Measurements from ENCODE around the gene BTBD7. TPM values are rescaled to one million over a fixed set of nuclear protein-coding genes. Genes with fewer than 3 reads are reported as not detected.

BTBD7 gene
- total and polyA plus RNA-seq, 9 of the 15 experiments (the other 6 are each of a cell fraction or from before 2014, with no cell fraction given), result 2.5 to 12.9 (median 6.2) TPM

GRCh38 chr14:93329965-93330608 is 2.7 kb downstream of the BTBD7 start:
- Histone ChIP-seq H3K4me1 (replicated peaks in 1 of 2; ENCODE audit: control insufficient read depth in 2 of 2, insufficient read depth in 2 of 2, low read length in 2 of 2) (peaks cover 0 to 8% of the 10 kb centered on the region in 2 experiments; a peak in 3 of 5 replicates), H2AFZ (ENCODE audit: low read depth, low read length) (no peak overlapping the region), H3K4me2 (ENCODE audit: insufficient read depth, low read length) (peak overlapping the region; percentile 95), H3K9me1 (ENCODE audit: control insufficient read depth, insufficient read depth, low read length) (no peaks in the 10 kb centered on the region), H3K27me3 (ENCODE audit: control insufficient read depth in 2 of 2, insufficient read depth in 2 of 2, low read length in 2 of 2) (no peaks in the 10 kb centered on the region), H3K9me3 (replicated peaks; ENCODE audit: control insufficient read depth, insufficient read depth, low read depth, low read length) (no peaks in the 10 kb centered on the region), H3K9ac (ENCODE audit: insufficient read depth in 1 of 2, low read depth in 2 of 2, low read length in 2 of 2) (peak overlapping the region in 1 of 2 experiments; percentile 52; a peak in 2 of 4 replicates), H3K79me2 (ENCODE audit: control insufficient read depth, insufficient read depth, low read length) (peaks cover 86% of the 10 kb centered on the region), H3K36me3 (ENCODE audit: control insufficient read depth, insufficient read depth, low read length) (no peaks in the 10 kb centered on the region), H3K4me3 (peak overlapping the region; percentile 9; the same call in 1 of the 2 replicates), H4K20me1 (replicated peaks; ENCODE audit: control insufficient read depth, insufficient read depth, low read length) (peaks cover 5% of the 10 kb centered on the region; the same call in 1 of the 2 replicates), H3K27ac (ENCODE audit: extremely low read depth, low read depth, low read length) (peak overlapping the region; percentile 16; the same call in 1 of the 3 replicates)
- intact Hi-C loops (cut with micrococcal nuclease) (loop anchor here (5.0 kb wide), 2 partner anchors 48 to 63 kb away; no protein-coding TSS in a partner anchor), in situ Hi-C loops (cut with MboI) (no loop called here)
- ChIA-PET CTCF (ENCODE audit: low intra/inter-chr PET ratio) (no interaction called here), POLR2A (interaction anchor here (1.0 to 2.5 kb wide), 3 partner anchors 9 to 47 kb away, joined by 3 to 12 read pairs (median 11); no protein-coding TSS in a partner anchor)
- 5% methylated on average over 5 of the region's 5 CpGs for WGBS (ENCODE audit: insufficient coverage, low coverage, missing lambda C conversion rate)
- peak in 1 of 4 experiments; percentile 15 for DNase-seq (ENCODE audit: extremely low read depth in 1 of 4, low spot score in 3 of 4)
- no TSS peak for BruUV-seq (replicated peaks)
- peak; percentile 15 for FAIRE-seq
- no peak for ATAC-seq
- TF ChIP-seq TEAD1 (CRISPR knock-in tag; IDR thresholded peaks at IDR 0.05) (no peak), ZNF639 (CRISPR knock-in tag; conservative IDR thresholded peaks at IDR 0.05 in 1 of 2, IDR thresholded peaks at IDR 0.05 in 1 of 2) (no peak), ZNF121 (CRISPR knock-in tag; conservative IDR thresholded peaks at IDR 0.05) (no peak), ZNF707 (CRISPR knock-in tag; conservative IDR thresholded peaks at IDR 0.05) (no peak), HMBOX1 (IDR thresholded peaks at IDR 0.05) (peak; percentile 65), JUN (IDR thresholded peaks at IDR 0.05; ENCODE audit: borderline replicate concordance, low read depth, low read length) (no peak), JUN (CRISPR knock-in tag; IDR thresholded peaks at IDR 0.05; ENCODE audit: borderline replicate concordance) (no peak), TRIM25 (IDR thresholded peaks at IDR 0.05; ENCODE audit: borderline replicate concordance) (0 out of 2 replicates have a peak, but pooled peaks have one; percentile 24), C11orf30 (IDR thresholded peaks at IDR 0.05; ENCODE audit: low read depth) (no peak), FOXJ2 (tag; IDR thresholded peaks at IDR 0.05) (no peak), FUS (optimal IDR thresholded peaks at IDR 0.05; ENCODE audit: low read depth, low read length) (no peak), MBD2 (IDR thresholded peaks at IDR 0.05; ENCODE audit: borderline replicate concordance, low read depth) (no peak), KDM2B (CRISPR knock-in tag; IDR thresholded peaks at IDR 0.05) (no peak), NFIC (IDR thresholded peaks at IDR 0.05) (no peak), SMARCA4 (IDR thresholded peaks at IDR 0.05) (0 out of 2 replicates have a peak, but pooled peaks have one; percentile 39), RBM34 (IDR thresholded peaks at IDR 0.05; ENCODE audit: borderline replicate concordance, insufficient read depth, low read length) (no peak), DLX4 (CRISPR knock-in tag; IDR thresholded peaks at IDR 0.05) (no peak), NR2F6 (CRISPR knock-in tag; IDR thresholded peaks at IDR 0.05) (no peak)

All from K562 (cell line).